GM21723 (cell line): ENCODE results near the gene SLC1A3.
"Not testable (repeated sequence)": the region's sequence is repeated elsewhere in the genome, so short reads cannot be mapped to it uniquely, and the experiment has no call there.

ENCODE experiments used
- ATAC-seq: cut with Tn5 transposase; IDR thresholded peaks from one replicate; pipeline ENCODE4 v1.9.1; 2021; ENCODE audit warnings: mild to moderate bottlenecking, moderate library complexity; ENCODE audit not compliant: unreplicated experiment

SLC1A3 gene

GRCh38 chr5:36630201-36631145 is 24.1 kb downstream of the SLC1A3 start:
- no peak for ATAC-seq

GRCh38 chr5:36631154-36631553 is 24.7 kb downstream of the SLC1A3 start:
- no peak for ATAC-seq

- ATAC-seq: no peak
Measured at GRCh38 chr5:36631620-36632362, 25.4 kb downstream of the SLC1A3 start.

GRCh38 chr5:36632363-36632664 is 25.9 kb downstream of the SLC1A3 start:
- no peak for ATAC-seq

GRCh38 chr5:36635721-36636390 is 29.4 kb downstream of the SLC1A3 start:
- no peak for ATAC-seq

GRCh38 chr5:36637101-36637500 is 30.7 kb downstream of the SLC1A3 start:
- no peak for ATAC-seq

- no peak for ATAC-seq
Measured at GRCh38 chr5:36637516-36637915, 31.1 kb downstream of the SLC1A3 start.

GRCh38 chr5:36638056-36638455 is 31.6 kb downstream of the SLC1A3 start:
- ATAC-seq: no peak

GRCh38 chr5:36640949-36641348 is 34.5 kb downstream of the SLC1A3 start:
- no peak for ATAC-seq

GRCh38 chr5:36641431-36641830 is 35.0 kb downstream of the SLC1A3 start:
- ATAC-seq: no peak

- ATAC-seq: no peak
Measured at GRCh38 chr5:36642089-36642488, 35.7 kb downstream of the SLC1A3 start.

- no peak for ATAC-seq
Measured at GRCh38 chr5:36643162-36643561, 36.8 kb downstream of the SLC1A3 start.

- ATAC-seq: not testable (repeated sequence)
Measured at GRCh38 chr5:36643841-36644240, 37.4 kb downstream of the SLC1A3 start.

GRCh38 chr5:36644727-36645126 is 38.3 kb downstream of the SLC1A3 start:
- no peak for ATAC-seq

- no peak for ATAC-seq
Measured at GRCh38 chr5:36646100-36646499, 39.7 kb downstream of the SLC1A3 start.

- no peak for ATAC-seq
Measured at GRCh38 chr5:36646507-36647023, 40.2 kb downstream of the SLC1A3 start.

- no peak for ATAC-seq
Measured at GRCh38 chr5:36647046-36647445, 40.6 kb downstream of the SLC1A3 start.

GRCh38 chr5:36648426-36648825 is 42.0 kb downstream of the SLC1A3 start:
- ATAC-seq: no peak

GRCh38 chr5:36651761-36652685 is 45.6 kb downstream of the SLC1A3 start:
- no peak for ATAC-seq

- no peak for ATAC-seq
Measured at GRCh38 chr5:36653044-36653705, 46.8 kb downstream of the SLC1A3 start.
